H1 (cell line): ENCODE results near the gene PRDX5. TPM values are rescaled to one million over a fixed set of nuclear protein-coding genes. Genes with fewer than 3 reads are reported as not detected.

Source experiments
- CTCF ChIA-PET: fragments of 300-600 bp; sonication (Branson Sonifier 250); formaldehyde crosslinking; loops from one replicate; lab custom pipeline; 2021; ENCODE audit not compliant: partially characterized antibody; lab: Charles Lee
- POLR2A ChIA-PET: fragments of 300-600 bp; sonication (Branson Sonifier 250); formaldehyde crosslinking; loops from one replicate; lab custom pipeline; 2021; ENCODE audit warnings: inconsistent platforms; ENCODE audit not compliant: partially characterized antibody; lab: Charles Lee
- DNase-seq, 2 experiments: peaks; one replicate each; pipeline versions ENCODE4 v3.0.0 to v3.0.0-alpha.2; 2010 to 2022; ENCODE audit warnings: low spot score in 2 of 2, low read depth in 1 of 2, mixed read lengths in 1 of 2
- FAIRE-seq: peaks from 2 replicates; lab custom pipeline; 2011; peaks lifted over from hg19 to GRCh38; lab: Jason Lieb, UNC
- H2AFZ ChIP-seq: 2 replicates; pipeline ENCODE4 v1.8.1; 2012; ENCODE audit warnings: low read length, inconsistent platforms
- H2AK5ac ChIP-seq: 2 replicates; pipeline ENCODE4 v1.6.1; 2013; ENCODE audit warnings: low read depth, low read length
- H2BK120ac ChIP-seq: replicated peaks from 2 replicates; pipeline ENCODE3; 2013; ENCODE audit warnings: low read depth, low read length, inconsistent platforms
- H2BK12ac ChIP-seq: 2 replicates; pipeline ENCODE4 v1.6.1; 2013; ENCODE audit warnings: low read depth, low read length
- H2BK15ac ChIP-seq: 2 replicates; pipeline ENCODE4 v1.6.1; 2013; ENCODE audit warnings: low read length
- H2BK20ac ChIP-seq: 2 replicates; pipeline ENCODE4 v1.6.1; 2013; ENCODE audit warnings: low read length
- H2BK5ac ChIP-seq: 2 replicates; pipeline ENCODE4 v1.6.1; 2013; ENCODE audit warnings: low read depth, low read length
- H3K14ac ChIP-seq: 2 replicates; pipeline ENCODE4 v1.6.1; 2013; ENCODE audit warnings: inconsistent platforms; ENCODE audit not compliant: insufficient read length
- H3K18ac ChIP-seq: 2 replicates; pipeline ENCODE4 v1.6.1; 2013; ENCODE audit warnings: low read length; ENCODE audit errors: extremely low read depth
- H3K23ac ChIP-seq: 2 replicates; pipeline ENCODE4 v1.6.1; 2013; ENCODE audit warnings: inconsistent platforms; ENCODE audit not compliant: insufficient read length
- H3K23me2 ChIP-seq: 2 replicates; pipeline ENCODE4 v1.6.1; 2013; ENCODE audit warnings: low read depth, low read length
- H3K27ac ChIP-seq: 2 replicates; pipeline ENCODE4 v1.6.1; 2011; ENCODE audit warnings: low read depth, low read length, inconsistent platforms
- H3K27me3 ChIP-seq, 4 experiments: replicated peaks in 1 of 4; 1 replicate in 1 of 4; 2 replicates in 3 of 4; pipeline versions ENCODE4 v1.6.1 to v1.8.1; 2011 to 2013; ENCODE audit warnings: low read length in 3 of 4, mild to moderate bottlenecking in 3 of 4, inconsistent platforms in 2 of 4, mixed read lengths in 2 of 4, moderate library complexity in 1 of 4; ENCODE audit not compliant: control insufficient read depth in 3 of 4, insufficient read depth in 3 of 4; ENCODE audit errors: extremely low read depth in 1 of 4
- H3K36me3 ChIP-seq, 4 experiments: 2 replicates each; pipeline versions ENCODE4 v1.6.1 to v1.8.1; 2011 to 2013; ENCODE audit warnings: mild to moderate bottlenecking in 4 of 4, low read length in 3 of 4, moderate library complexity in 2 of 4, control low read depth in 1 of 4, inconsistent platforms in 1 of 4; ENCODE audit not compliant: insufficient read depth in 4 of 4, control insufficient read depth in 2 of 4
- H3K4ac ChIP-seq: replicated peaks from 2 replicates; pipeline ENCODE3; 2013; ENCODE audit warnings: low read length, low read depth, mixed read lengths, inconsistent platforms; ENCODE audit not compliant: insufficient read length
- H3K4me1 ChIP-seq, 4 experiments: replicated peaks in 1 of 4; 1 replicate in 1 of 4; 2 replicates in 3 of 4; pipeline versions ENCODE4 v1.6.1 to v1.8.1; 2011 to 2013; ENCODE audit warnings: low read length in 3 of 4, inconsistent platforms in 2 of 4, mixed read lengths in 1 of 4; ENCODE audit not compliant: insufficient read depth in 4 of 4, control insufficient read depth in 3 of 4
- H3K4me2 ChIP-seq, 2 experiments: 2 replicates each; pipeline versions ENCODE4 v1.6.1 to v1.8.1; 2011 to 2013; ENCODE audit warnings: low read depth in 2 of 2, low read length in 2 of 2, control low read depth in 1 of 2, inconsistent platforms in 1 of 2, mild to moderate bottlenecking in 1 of 2; ENCODE audit not compliant: insufficient read depth in 1 of 2
- H3K4me3 ChIP-seq, 4 experiments: fragments of 200-600, 300-600 bp in 1 of 4; sonication (generic), shearing (Covaris generic), sonication (Bioruptor Twin) in 1 of 4; 2 replicates each; pipeline versions ENCODE4 v1.5.1 to v1.8.1; 2011 to 2016; ENCODE audit warnings: low read length in 4 of 4, low read depth in 3 of 4, control low read depth in 2 of 4, inconsistent platforms in 2 of 4, mild to moderate bottlenecking in 2 of 4, mixed read lengths in 1 of 4, moderate library complexity in 1 of 4; ENCODE audit not compliant: insufficient read depth in 2 of 4; ENCODE audit errors: extremely low read depth in 1 of 4
- H3K56ac ChIP-seq: replicated peaks from 2 replicates; pipeline ENCODE3; 2013; ENCODE audit warnings: low read depth, mild to moderate bottlenecking, mixed read lengths, low read length, inconsistent platforms; ENCODE audit not compliant: insufficient read length
- H3K79me1 ChIP-seq: 2 replicates; pipeline ENCODE4 v1.6.1; 2013; ENCODE audit warnings: low read depth, low read length, control low read depth
- H3K79me2 ChIP-seq, 2 experiments: 2 replicates each; pipeline versions ENCODE4 v1.6.1 to v1.8.1; 2012 to 2013; ENCODE audit warnings: low read length in 2 of 2, mild to moderate bottlenecking in 2 of 2, inconsistent platforms in 1 of 2; ENCODE audit not compliant: insufficient read depth in 2 of 2, control insufficient read depth in 1 of 2
- H3K9ac ChIP-seq, 4 experiments: replicated peaks in 1 of 4; 1 replicate in 1 of 4; 2 replicates in 3 of 4; pipeline versions ENCODE4 v1.6.1 to v1.8.1; 2011 to 2013; ENCODE audit warnings: low read depth in 3 of 4, low read length in 3 of 4, control low read depth in 2 of 4, mild to moderate bottlenecking in 2 of 4, moderate library complexity in 2 of 4, inconsistent platforms in 1 of 4; ENCODE audit errors: extremely low read depth in 1 of 4
- H3K9me3 ChIP-seq, 2 experiments: 2 replicates each; pipeline versions ENCODE4 v1.6.1 to v1.8.1; 2012 to 2013; ENCODE audit warnings: mild to moderate bottlenecking in 2 of 2, moderate library complexity in 2 of 2, control low read depth in 1 of 2, inconsistent platforms in 1 of 2, low read depth in 1 of 2, low read length in 1 of 2, mixed read lengths in 1 of 2; ENCODE audit not compliant: insufficient read depth in 2 of 2
- H4K20me1 ChIP-seq, 2 experiments: replicated peaks in 1 of 2; 2 replicates each; pipeline versions ENCODE3 to v1.8.1; 2011 to 2013; ENCODE audit warnings: inconsistent platforms in 2 of 2, low read length in 2 of 2, mild to moderate bottlenecking in 1 of 2; ENCODE audit not compliant: insufficient read depth in 2 of 2, control insufficient read depth in 1 of 2
- H4K5ac ChIP-seq: 2 replicates; pipeline ENCODE4 v1.6.1; 2013; ENCODE audit warnings: low read length, low read depth, mixed read lengths, inconsistent platforms; ENCODE audit not compliant: insufficient read length
- H4K8ac ChIP-seq: 2 replicates; pipeline ENCODE4 v1.8.0; 2013; ENCODE audit warnings: mild to moderate bottlenecking, moderate library complexity, low read length, inconsistent platforms; ENCODE audit not compliant: insufficient read depth; ENCODE audit errors: extremely low read depth
- H4K91ac ChIP-seq: replicated peaks from 2 replicates; pipeline ENCODE3; 2013; ENCODE audit warnings: low read length, mixed read lengths, inconsistent platforms; ENCODE audit not compliant: insufficient read length
- ATF3 ChIP-seq: IDR thresholded peaks from 2 replicates; pipeline ENCODE4 v1.6.1; 2011; ENCODE audit warnings: low read depth, mild to moderate bottlenecking, low read length; ENCODE audit not compliant: insufficient read depth
- BRCA1 ChIP-seq: IDR thresholded peaks from 2 replicates; pipeline ENCODE4 v1.6.1; 2012; ENCODE audit warnings: low read depth, low read length, improper control_type of control experiment
- CBX5 ChIP-seq: fragments of 300-800, 300-1000 bp; sonication (generic); IDR thresholded peaks from 2 replicates; pipeline ENCODE4 v1.7.1; 2016; ENCODE audit warnings: antibody characterized with exemption, low read length, low read depth
- E2F6 ChIP-seq: IDR thresholded peaks from 2 replicates; pipeline ENCODE4 v1.6.1; 2012; ENCODE audit warnings: inconsistent platforms
- FOSL1 ChIP-seq: IDR thresholded peaks from 2 replicates; pipeline ENCODE4 v1.6.1; 2011; ENCODE audit warnings: mild to moderate bottlenecking, low read depth, low read length, moderate library complexity; ENCODE audit not compliant: insufficient read depth
- KDM1A ChIP-seq: fragments of 200-600, 300-600 bp; sonication (generic); IDR thresholded peaks from 2 replicates; pipeline ENCODE4 v1.7.1; 2016; ENCODE audit warnings: mild to moderate bottlenecking, low read length, borderline replicate concordance
- KDM5A ChIP-seq: fragments of 200-600 bp; IDR thresholded peaks from 2 replicates; pipeline ENCODE4 v1.7.1; 2012; ENCODE audit warnings: mild to moderate bottlenecking, low read length, inconsistent platforms, mixed read lengths
- RXRA ChIP-seq: IDR thresholded peaks from 2 replicates; pipeline ENCODE4 v1.6.1; 2011; ENCODE audit warnings: low read depth, mild to moderate bottlenecking, low read length, moderate library complexity; ENCODE audit not compliant: insufficient read depth
- TBP ChIP-seq: IDR thresholded peaks from 2 replicates; pipeline ENCODE4 v1.6.1; 2011; ENCODE audit warnings: low read depth, low read length, improper control_type of control experiment
- TCF12 ChIP-seq: IDR thresholded peaks from 2 replicates; pipeline ENCODE4 v1.6.1; 2011; ENCODE audit warnings: low read depth, mild to moderate bottlenecking, low read length
- WGBS, 2 experiments: shearing (Covaris generic) in 1 of 2; methylation state at CpG; one replicate each; pipeline versions ENCODE4 v1.1.6 to v1.1.7; 2013 to 2015; ENCODE audit warnings: low lambda C conversion rate in 2 of 2, mixed read lengths in 2 of 2, inconsistent platforms in 1 of 2, low coverage in 1 of 2, missing lambda C conversion rate in 1 of 2; ENCODE audit not compliant: insufficient replicate concordance in 2 of 2, insufficient coverage in 1 of 2, insufficient read length in 1 of 2; ENCODE audit errors: extremely low coverage in 1 of 2, missing lambda C conversion rate in 1 of 2; 5-methylcytosine and 5-hydroxymethylcytosine counted together
- polyA plus RNA-seq, 7 experiments: library from polyadenylated mRNA; depleted of rRNA in 3 of 7; stranded (reverse) in 5 of 7; unstranded in 2 of 7; fragments of >200 nt in 5 of 7; fragments of 200-250 nt in 2 of 7; gene quantifications; 1 replicate in 5 of 7; 2 replicates in 1 of 7; 4 replicates in 1 of 7; pipeline versions ENCODE4 v1.2.1 to v1.2.3, GENCODE V29; 2011 to 2013; ENCODE audit warnings: missing spikeins in 2 of 7, mixed read lengths in 2 of 7
- total RNA-seq: library from RNA; stranded (reverse); fragmentation: NEBNext Ultra II Directional; extraction: Animal tissue kit (Norgen Biotek cat#: 25700); gene quantifications from 2 replicates; pipeline ENCODE4 v1.2.1, GENCODE V29; 2021

Gene PRDX5
- total and polyA plus RNA-seq, 2 of the 8 experiments (the other 6 are each of a cell fraction or from before 2014, with no cell fraction given), result 201 to 582 TPM

- H3K4me3 ChIP-seq, result peak overlapping the region; percentile 21 to 64 (median 34)
- H3K79me1 ChIP-seq, result no peaks in the 10 kb centered on the region
- peaks cover 8% of the 10 kb centered on the region; the same call in 1 of the 2 replicates for H3K23me2 ChIP-seq
- FAIRE-seq (no peak), DNase-seq (no peak)
- H2BK5ac ChIP-seq, result no peak overlapping the region
- no peak overlapping the region for H2AK5ac ChIP-seq
- no peak overlapping the region for H3K27ac ChIP-seq
- no peak overlapping the region for H2AFZ ChIP-seq
- H3K9ac ChIP-seq, result no peak overlapping the region
- no peak overlapping the region for H2BK15ac ChIP-seq
- no peak overlapping the region for H3K14ac ChIP-seq
- H3K27me3 ChIP-seq, result peaks cover 51 to 66% (median 64%) of the 10 kb centered on the region in 4 experiments
- peak overlapping the region; percentile 20 to 88; a peak in 3 of 4 replicates for H3K4me2 ChIP-seq
- no peak overlapping the region for H3K4ac ChIP-seq
- H3K23ac ChIP-seq, result no peak overlapping the region
- no peaks in the 10 kb centered on the region for H3K9me3 ChIP-seq
- H2BK20ac ChIP-seq, result no peak overlapping the region
- no peak overlapping the region for H2BK120ac ChIP-seq
- ChIA-PET CTCF (interaction anchor here (0.6 to 11.4 kb wide), 10 partner anchors 12 to 484 kb away, joined by 3 to 134 read pairs (median 3); partner anchors contain the start of genes CATSPERZ, ESRRA, NUDT22 and TRPT1), POLR2A (interaction anchor here (1.0 to 2.8 kb wide), 7 partner anchors 12 to 105 kb away, joined by 3 to 10 read pairs (median 3); partner anchors contain the start of gene STIP1)
- no peak overlapping the region for H4K91ac ChIP-seq
- peaks cover 5 to 22% of the 10 kb centered on the region in 2 experiments for H4K20me1 ChIP-seq
- no peaks in the 10 kb centered on the region for H3K79me2 ChIP-seq
- peaks cover 0 to 9% (median 5%) of the 10 kb centered on the region in 4 experiments; a peak in 5 of 7 replicates for H3K4me1 ChIP-seq
- WGBS, 2 experiments, result 66% methylated on average over 6 of the region's 10 CpGs; no CpG with 5 or more reads in 1 of the 2 experiments
- 0 out of 2 replicates have a peak overlapping the region, but pooled peaks have one; percentile 23 for H2BK12ac ChIP-seq
- H4K5ac ChIP-seq, result no peak overlapping the region
- H4K8ac ChIP-seq, result no peak overlapping the region; the same call in 1 of the 2 replicates
- H3K18ac ChIP-seq, result no peak overlapping the region
- H3K56ac ChIP-seq, result no peak overlapping the region
- H3K36me3 ChIP-seq, result peaks cover 0 to 9% (median 0%) of the 10 kb centered on the region in 4 experiments; a peak in 1 of 8 replicates
- TF ChIP-seq ATF3, result no peak
- no peak for TF ChIP-seq KDM5A
- TF ChIP-seq KDM1A, result no peak
- no peak for TF ChIP-seq CBX5
- no peak for TF ChIP-seq BRCA1
- no peak for TF ChIP-seq RXRA
- TF ChIP-seq TBP, result no peak
- no peak for TF ChIP-seq FOSL1
- no peak for TF ChIP-seq E2F6
- TF ChIP-seq TCF12, result no peak
Observed at GRCh38 chr11:64290352-64291261, 27.3 kb upstream of the PRDX5 start.
